Vagina (tissue), 2 donors: Measurements from ENCODE around the gene KRT38.

Experiments used
- CTCF ChIP-seq, 3 experiments: fragments of 450-650 bp in 2 of 3; fragments of 200-600 bp in 1 of 3; sonication (generic) in 1 of 3; IDR thresholded peaks; one replicate each; pipeline ENCODE4 v1.5.1; 2017 to 2019; ENCODE audit warnings: antibody characterized with exemption in 3 of 3, mild to moderate bottlenecking in 2 of 3, moderate library complexity in 2 of 3
- POLR2A ChIP-seq, 2 donors: fragments of 450-650 bp; IDR thresholded peaks; one replicate each; pipeline ENCODE4 v1.6.1; 2017; ENCODE audit warnings: antibody characterized with exemption in 2 of 2, mild to moderate bottlenecking in 2 of 2, moderate library complexity in 2 of 2
- POLR2AphosphoS5 ChIP-seq, 2 donors: sonication (generic); formaldehyde crosslinking; IDR thresholded peaks; one replicate each; pipeline ENCODE4 v1.9.0; 2017; ENCODE audit warnings: antibody characterized with exemption in 2 of 2, mild to moderate bottlenecking in 2 of 2, low read depth in 1 of 2; ENCODE audit not compliant: insufficient read depth in 1 of 2

- no peak for TF ChIP-seq CTCF (IDR thresholded peaks at IDR 0.05)
- no peak for TF ChIP-seq POLR2A (IDR thresholded peaks at IDR 0.05)
- TF ChIP-seq POLR2AphosphoS5 (IDR thresholded peaks at IDR 0.05; ENCODE audit: insufficient read depth in 1 of 2, low read depth in 1 of 2), result no peak
Measured at GRCh38 chr17:41417576-41418015, 23.2 kb downstream of the KRT38 start.
